ENCODE results near the gene PTPRG. TPM values are rescaled to one million over a fixed set of nuclear protein-coding genes. Genes with fewer than 3 reads are reported as not detected.

The PTPRG gene
- total and polyA plus RNA-seq, 2 of the 13 experiments (the other 11 are each of a cell fraction or from before 2014, with no cell fraction given), result 8.0 to 25.3 TPM

GRCh38 chr3:62318752-62319569, 757.6 kb downstream of the PTPRG start (continued):
- no peak for TF ChIP-seq ATF3 (CRISPR knock-in tag; IDR thresholded peaks at IDR 0.05)
- TF ChIP-seq MXD4 (CRISPR knock-in tag; IDR thresholded peaks at IDR 0.05), result no peak
- TF ChIP-seq SP5 (CRISPR knock-in tag; IDR thresholded peaks at IDR 0.05; ENCODE audit: borderline replicate concordance, low read depth), result 0 out of 2 replicates have a peak, but pooled peaks have one; percentile 15
- TF ChIP-seq JARID2 (CRISPR knock-in tag; IDR thresholded peaks at IDR 0.05; ENCODE audit: insufficient replicate concordance), result no peak
- peak; percentile 49; the same call in 1 of the 2 replicates for TF ChIP-seq TSC22D2 (CRISPR knock-in tag; IDR thresholded peaks at IDR 0.05; ENCODE audit: borderline replicate concordance)

- WGBS (ENCODE audit: low lambda C conversion rate), result 56% methylated on average over 7 of the region's 7 CpGs
- no peak for TF ChIP-seq ZNF468 (CRISPR knock-in tag; IDR thresholded peaks at IDR 0.05)
- TF ChIP-seq AHDC1 (CRISPR knock-in tag; IDR thresholded peaks at IDR 0.05; ENCODE audit: borderline replicate concordance), result no peak
- TF ChIP-seq ZNF362 (CRISPR knock-in tag; IDR thresholded peaks at IDR 0.05; ENCODE audit: borderline replicate concordance), result no peak
- TF ChIP-seq PHF21A (CRISPR knock-in tag; IDR thresholded peaks at IDR 0.05), result no peak
- TF ChIP-seq SMAD3 (CRISPR knock-in tag; IDR thresholded peaks at IDR 0.05), result no peak
- no peak for TF ChIP-seq ZKSCAN1 (IDR thresholded peaks at IDR 0.05; ENCODE audit: low read length)
- TF ChIP-seq SOX5 (CRISPR knock-in tag; IDR thresholded peaks at IDR 0.05; ENCODE audit: borderline replicate concordance), result no peak
- no peak for TF ChIP-seq TRIM24 (CRISPR knock-in tag; IDR thresholded peaks at IDR 0.05)
Observed at GRCh38 chr3:62319570-62320243, 758.3 kb downstream of the PTPRG start.

More at GRCh38 chr3:62319570-62320243, 758.3 kb downstream of the PTPRG start:
- no peaks in the 10 kb centered on the region for H3K27me3 ChIP-seq (ENCODE audit: control insufficient read depth in 1 of 2, insufficient read depth in 2 of 2, low read length in 2 of 2)
- no peak overlapping the region for H3K4me3 ChIP-seq (replicated peaks in 1 of 3; ENCODE audit: insufficient read depth in 1 of 3, low read depth in 2 of 3, low read length in 3 of 3)
- no peak overlapping the region for H3K27ac ChIP-seq (ENCODE audit: extremely low read length, insufficient read depth, low read length)
- intact Hi-C loops (cut with micrococcal nuclease; ENCODE audit: unreplicated experiment), result no loop called here
- FAIRE-seq, result no peak
- POLR2A ChIA-PET, result no interaction called here
- no peak for ATAC-seq
- no peak overlapping the region for H3K9ac ChIP-seq (ENCODE audit: insufficient read depth, low read depth, low read length)
- BruUV-seq (replicated peaks), result no TSS peak
- H3K4me2 ChIP-seq (ENCODE audit: low read depth, low read length), result no peak overlapping the region
- H4K20me1 ChIP-seq (ENCODE audit: insufficient read depth, low read length), result no peaks in the 10 kb centered on the region
- in situ Hi-C loops (cut with HindIII; ENCODE audit: extremely low pct_ligation_motif_present, low pct_unique_long_range_greater_than_20kb), result no loop called here
- H3K36me3 ChIP-seq (replicated peaks in 1 of 2; ENCODE audit: control insufficient read depth in 1 of 2, insufficient read depth in 2 of 2, low read length in 2 of 2), result no peaks in the 10 kb centered on the region
- DNase-seq (ENCODE audit: low spot score), result no peak
- no peaks in the 10 kb centered on the region for H3K9me3 ChIP-seq (ENCODE audit: low read length)
- no peaks in the 10 kb centered on the region for H3K79me2 ChIP-seq (ENCODE audit: insufficient read depth, low read length)
- no peaks in the 10 kb centered on the region for H3K4me1 ChIP-seq (ENCODE audit: insufficient read depth, low read length)
- CTCF ChIA-PET (ENCODE audit: low intra/inter-chr PET ratio, low total read pairs), result no interaction called here
- H2AFZ ChIP-seq (ENCODE audit: low read length), result no peak overlapping the region

Data from HepG2 (cell line).